ENCODE results near the gene ZNF385B.
"Not testable (repeated sequence)": the region's sequence is repeated elsewhere in the genome, so short reads cannot be mapped to it uniquely, and the experiment has no call there.

ZNF385B gene

GRCh38 chr2:179636100-179636980 is 225.1 kb downstream of the ZNF385B start:
- Histone ChIP-seq H3K4me3 (ENCODE audit: low read depth in 1 of 2, low read length in 1 of 2) (no peak overlapping the region), H3K4me1 (ENCODE audit: control insufficient read depth in 1 of 2, insufficient read depth in 1 of 2, low read depth in 1 of 2, low read length in 1 of 2) (no peaks in the 10 kb centered on the region), H3K36me3 (no peaks in the 10 kb centered on the region), H3K27ac (no peak overlapping the region), H3K27me3 (no peaks in the 10 kb centered on the region), H3K9me3 (no peaks in the 10 kb centered on the region)
- no peak for TF ChIP-seq CTCF (IDR thresholded peaks at IDR 0.05)

- H3K4me3 ChIP-seq (ENCODE audit: low read depth in 1 of 2, low read length in 1 of 2); H3K27ac ChIP-seq; H3K4me1 ChIP-seq (ENCODE audit: control insufficient read depth in 1 of 2, insufficient read depth in 1 of 2, low read depth in 1 of 2, low read length in 1 of 2); H3K36me3 ChIP-seq; H3K27me3 ChIP-seq; H3K9me3 ChIP-seq: not testable (repeated sequence)
Measured at GRCh38 chr2:179631769-179632385, 229.5 kb downstream of the ZNF385B start.

GRCh38 chr2:179629776-179630175 is 231.6 kb downstream of the ZNF385B start:
- H3K4me3 ChIP-seq (ENCODE audit: low read depth in 1 of 2, low read length in 1 of 2); H3K27me3 ChIP-seq; H3K36me3 ChIP-seq; H3K9me3 ChIP-seq; H3K4me1 ChIP-seq (ENCODE audit: control insufficient read depth in 1 of 2, insufficient read depth in 1 of 2, low read depth in 1 of 2, low read length in 1 of 2); H3K27ac ChIP-seq: not testable (repeated sequence)

- Histone ChIP-seq H3K4me1 (ENCODE audit: control insufficient read depth in 1 of 2, insufficient read depth in 1 of 2, low read depth in 1 of 2, low read length in 1 of 2) (no peaks in the 10 kb centered on the region), H3K4me3 (ENCODE audit: low read depth in 1 of 2, low read length in 1 of 2) (no peak overlapping the region), H3K36me3 (no peaks in the 10 kb centered on the region), H3K27ac (no peak overlapping the region), H3K9me3 (no peaks in the 10 kb centered on the region), H3K27me3 (no peaks in the 10 kb centered on the region)
- TF ChIP-seq CTCF (IDR thresholded peaks at IDR 0.05), result no peak
Measured at GRCh38 chr2:179626261-179626660, 235.2 kb downstream of the ZNF385B start.

GRCh38 chr2:179622635-179623300 is 238.6 kb downstream of the ZNF385B start:
- no peaks in the 10 kb centered on the region for H3K4me1 ChIP-seq (ENCODE audit: control insufficient read depth in 1 of 2, insufficient read depth in 1 of 2, low read depth in 1 of 2, low read length in 1 of 2)
- H3K36me3 ChIP-seq, result no peaks in the 10 kb centered on the region
- H3K27ac ChIP-seq, result no peak overlapping the region
- no peaks in the 10 kb centered on the region for H3K27me3 ChIP-seq
- no peak for TF ChIP-seq CTCF (IDR thresholded peaks at IDR 0.05)
- no peak overlapping the region for H3K4me3 ChIP-seq (ENCODE audit: low read depth in 1 of 2, low read length in 1 of 2)
- H3K9me3 ChIP-seq, result no peaks in the 10 kb centered on the region

GRCh38 chr2:179622112-179622511 is 239.3 kb downstream of the ZNF385B start:
- Histone ChIP-seq H3K27me3 (no peaks in the 10 kb centered on the region), H3K9me3 (no peaks in the 10 kb centered on the region), H3K4me3 (ENCODE audit: low read depth in 1 of 2, low read length in 1 of 2) (no peak overlapping the region), H3K4me1 (ENCODE audit: control insufficient read depth in 1 of 2, insufficient read depth in 1 of 2, low read depth in 1 of 2, low read length in 1 of 2) (no peaks in the 10 kb centered on the region), H3K36me3 (no peaks in the 10 kb centered on the region), H3K27ac (no peak overlapping the region)
- no peak for TF ChIP-seq CTCF (IDR thresholded peaks at IDR 0.05)
